HG03439 (cell line): Measurements from ENCODE around the gene PLCD3.

Experiments used
- ATAC-seq: cut with Tn5 transposase; IDR thresholded peaks from one replicate; pipeline ENCODE4 v1.9.1; 2021; ENCODE audit warnings: mild to moderate bottlenecking, moderate library complexity; ENCODE audit not compliant: unreplicated experiment

The PLCD3 gene, protein sequence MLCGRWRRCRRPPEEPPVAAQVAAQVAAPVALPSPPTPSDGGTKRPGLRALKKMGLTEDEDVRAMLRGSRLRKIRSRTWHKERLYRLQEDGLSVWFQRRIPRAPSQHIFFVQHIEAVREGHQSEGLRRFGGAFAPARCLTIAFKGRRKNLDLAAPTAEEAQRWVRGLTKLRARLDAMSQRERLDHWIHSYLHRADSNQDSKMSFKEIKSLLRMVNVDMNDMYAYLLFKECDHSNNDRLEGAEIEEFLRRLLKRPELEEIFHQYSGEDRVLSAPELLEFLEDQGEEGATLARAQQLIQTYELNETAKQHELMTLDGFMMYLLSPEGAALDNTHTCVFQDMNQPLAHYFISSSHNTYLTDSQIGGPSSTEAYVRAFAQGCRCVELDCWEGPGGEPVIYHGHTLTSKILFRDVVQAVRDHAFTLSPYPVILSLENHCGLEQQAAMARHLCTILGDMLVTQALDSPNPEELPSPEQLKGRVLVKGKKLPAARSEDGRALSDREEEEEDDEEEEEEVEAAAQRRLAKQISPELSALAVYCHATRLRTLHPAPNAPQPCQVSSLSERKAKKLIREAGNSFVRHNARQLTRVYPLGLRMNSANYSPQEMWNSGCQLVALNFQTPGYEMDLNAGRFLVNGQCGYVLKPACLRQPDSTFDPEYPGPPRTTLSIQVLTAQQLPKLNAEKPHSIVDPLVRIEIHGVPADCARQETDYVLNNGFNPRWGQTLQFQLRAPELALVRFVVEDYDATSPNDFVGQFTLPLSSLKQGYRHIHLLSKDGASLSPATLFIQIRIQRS

GRCh38 chr17:45132320-45132571 lies at the start of gene PLCD3:
PLCD3 (minus strand) TSS chr17:45132515; CDS start chr17:45132410, 105 bp downstream.
- no peak for ATAC-seq

DNA sequence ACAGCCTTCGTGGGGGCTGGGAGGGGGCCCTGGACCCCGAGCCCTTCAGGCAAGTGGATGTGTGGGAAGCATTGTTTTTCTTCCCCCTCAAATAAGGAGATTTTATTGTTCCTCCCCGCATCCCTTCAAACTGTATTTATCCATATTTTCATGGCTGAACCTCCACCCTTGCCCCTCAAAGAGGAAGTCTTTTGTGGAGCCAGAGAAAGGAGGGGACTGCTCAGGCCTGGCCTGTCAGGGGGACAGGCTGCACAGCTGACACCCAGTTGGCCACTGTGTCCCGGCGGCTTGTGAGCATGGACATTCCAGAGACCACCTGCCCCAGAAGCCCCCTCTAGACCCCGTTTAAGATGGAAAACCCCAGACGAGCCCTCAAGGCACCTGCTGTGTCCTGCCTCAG lies 45.2 kb upstream of the PLCD3 start:
- no peak for ATAC-seq

DNA sequence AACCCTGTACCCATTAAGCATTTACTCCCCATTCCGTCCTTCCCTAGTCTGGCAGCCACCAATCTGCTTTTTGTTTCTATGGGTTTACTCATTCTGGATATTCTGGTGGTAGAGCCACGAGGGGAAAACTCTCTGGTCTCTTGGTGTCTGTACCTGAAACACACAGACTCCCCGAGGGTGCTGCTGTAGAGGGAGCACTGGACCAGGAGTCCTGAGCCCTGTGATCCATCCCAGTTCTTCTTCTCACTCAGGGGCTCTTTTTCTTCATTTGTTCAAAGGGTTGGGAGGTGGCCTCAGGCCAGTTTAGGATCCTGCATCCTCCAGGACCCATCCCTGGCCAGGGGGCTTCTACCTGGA lies 43.4 kb upstream of the PLCD3 start:
- ATAC-seq = no peak

GRCh38 chr17:45172541-45173286 lies 40.4 kb upstream of the PLCD3 start:
- ATAC-seq = no peak

- ATAC-seq = no peak
These were observed 39.9 kb upstream of the PLCD3 start for GRCh38 chr17:45172232-45172540.

DNA sequence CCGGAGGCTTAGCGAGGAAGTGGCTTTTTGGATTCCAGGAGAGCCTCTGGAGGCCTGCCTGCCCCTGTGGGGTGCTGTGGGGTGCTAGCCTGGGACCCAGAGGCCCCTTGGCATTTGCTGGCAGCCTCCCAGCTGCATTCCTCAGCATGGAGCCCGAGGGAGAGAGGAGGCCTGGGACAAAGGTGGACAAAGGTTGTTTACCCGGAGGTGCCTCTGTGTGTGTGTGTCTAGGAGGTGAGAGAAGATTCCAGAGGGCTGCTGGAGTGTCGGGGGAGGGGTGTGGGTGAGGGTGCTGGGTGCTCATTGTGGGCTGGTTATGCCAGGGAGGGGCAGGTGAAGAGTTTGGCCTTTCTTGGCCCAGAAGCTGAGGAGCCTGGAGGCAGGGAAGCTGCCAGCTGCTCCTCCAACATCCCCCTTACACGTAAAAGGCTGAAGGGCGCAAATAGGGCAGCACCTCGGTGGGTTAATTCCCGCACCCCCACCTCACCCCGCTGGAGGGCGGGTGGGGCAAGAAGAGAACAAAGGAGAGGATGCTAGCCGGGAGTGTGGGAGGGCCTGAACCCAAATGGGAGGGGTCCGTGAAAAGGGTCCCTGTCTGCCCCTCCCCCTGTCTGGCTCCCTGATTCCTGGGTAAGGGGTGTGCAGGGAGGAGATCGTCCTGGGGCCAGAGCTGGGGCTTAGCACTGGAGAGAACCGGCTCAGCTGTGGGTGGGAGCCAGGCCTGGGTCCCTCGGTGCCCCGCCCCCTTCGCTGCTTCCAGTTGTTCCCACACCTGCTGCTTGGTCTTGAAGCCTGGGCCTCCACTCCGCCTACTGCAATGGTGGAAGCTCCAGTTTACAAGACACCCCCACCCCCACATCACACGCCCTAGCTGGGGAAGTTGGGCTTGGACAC lies 39.3 kb upstream of the PLCD3 start:
- no peak for ATAC-seq

DNA sequence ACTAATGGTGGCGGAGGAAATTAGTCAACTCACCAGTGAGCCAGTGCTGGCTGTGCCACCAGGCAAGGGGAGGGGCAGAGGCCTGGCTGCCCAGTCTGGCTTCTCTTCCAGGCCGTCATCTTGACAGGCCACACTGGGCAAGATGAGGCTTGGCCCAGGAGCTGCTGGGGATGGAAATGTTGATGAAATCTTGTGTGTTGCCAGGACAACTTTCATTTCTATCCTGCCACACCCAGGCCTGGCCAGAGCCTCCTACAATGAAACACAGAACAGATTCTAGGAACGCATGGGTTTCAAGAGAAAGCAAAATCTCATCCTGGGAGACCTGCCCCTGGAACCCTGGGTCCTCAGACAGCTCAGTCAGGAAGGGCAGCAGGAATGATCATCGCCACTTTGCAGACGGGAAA lies 38.6 kb upstream of the PLCD3 start:
- ATAC-seq = no peak

DNA sequence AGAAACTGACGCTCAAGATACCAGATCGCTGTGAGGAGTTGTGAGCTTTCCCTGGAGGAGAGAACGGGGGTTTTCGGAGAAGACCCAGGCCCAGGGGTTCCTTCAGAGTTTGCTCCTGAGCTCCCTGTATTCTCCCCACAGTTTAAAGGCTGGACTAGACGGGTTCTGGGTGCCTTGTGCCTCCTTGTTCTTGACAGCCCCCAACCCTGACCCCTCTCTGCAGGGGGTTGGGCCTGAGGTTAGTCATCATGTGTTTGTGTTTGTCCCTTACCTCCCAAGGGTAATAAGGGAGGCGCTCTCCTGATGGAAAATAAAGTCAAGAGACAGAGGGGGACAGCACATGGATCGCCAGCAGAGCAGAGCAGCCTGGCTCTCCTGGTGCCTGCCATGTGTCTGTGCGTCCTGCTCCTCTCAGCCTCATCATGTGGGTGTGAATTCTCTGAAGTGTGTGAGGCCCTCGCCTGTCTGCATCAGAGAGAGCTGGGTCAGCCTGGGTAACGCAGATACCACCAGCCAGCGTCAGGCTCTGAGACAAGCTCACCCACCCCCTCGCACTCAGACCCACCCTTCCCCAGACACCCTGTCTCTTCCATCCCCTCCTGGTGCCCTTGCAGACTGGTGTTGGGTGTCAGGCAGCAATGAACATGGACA lies 38.1 kb upstream of the PLCD3 start:
- ATAC-seq = no peak

DNA sequence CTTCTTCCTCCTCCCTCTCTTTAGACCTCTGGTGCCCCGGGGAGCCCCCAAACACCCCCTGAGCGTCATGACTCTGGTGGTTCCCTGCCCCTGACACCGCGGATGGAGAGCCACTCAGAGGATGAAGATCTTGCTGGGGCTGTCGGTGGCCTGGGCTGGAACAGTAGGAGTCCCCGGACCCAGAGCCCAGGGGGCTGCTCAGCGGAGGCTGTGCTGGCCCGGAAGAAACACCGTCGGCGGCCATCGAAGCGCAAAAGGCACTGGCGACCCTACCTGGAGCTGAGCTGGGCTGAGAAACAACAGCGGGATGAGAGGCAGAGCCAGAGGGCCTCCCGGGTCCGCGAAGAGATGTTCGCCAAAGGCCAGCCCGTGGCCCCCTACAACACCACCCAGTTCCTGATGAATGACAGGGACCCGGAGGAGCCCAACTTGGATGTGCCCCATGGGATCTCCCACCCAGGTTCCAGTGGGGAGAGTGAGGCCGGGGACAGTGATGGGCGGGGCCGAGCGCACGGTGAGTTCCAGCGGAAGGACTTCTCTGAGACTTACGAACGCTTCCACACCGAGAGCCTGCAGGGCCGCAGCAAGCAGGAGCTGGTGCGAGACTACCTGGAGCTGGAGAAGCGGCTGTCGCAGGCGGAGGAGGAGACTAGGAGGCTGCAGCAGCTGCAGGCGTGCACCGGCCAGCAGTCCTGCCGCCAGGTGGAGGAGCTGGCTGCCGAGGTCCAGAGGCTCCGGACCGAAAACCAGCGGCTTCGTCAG lies 36.9 kb upstream of the PLCD3 start:
- no peak for ATAC-seq

DNA sequence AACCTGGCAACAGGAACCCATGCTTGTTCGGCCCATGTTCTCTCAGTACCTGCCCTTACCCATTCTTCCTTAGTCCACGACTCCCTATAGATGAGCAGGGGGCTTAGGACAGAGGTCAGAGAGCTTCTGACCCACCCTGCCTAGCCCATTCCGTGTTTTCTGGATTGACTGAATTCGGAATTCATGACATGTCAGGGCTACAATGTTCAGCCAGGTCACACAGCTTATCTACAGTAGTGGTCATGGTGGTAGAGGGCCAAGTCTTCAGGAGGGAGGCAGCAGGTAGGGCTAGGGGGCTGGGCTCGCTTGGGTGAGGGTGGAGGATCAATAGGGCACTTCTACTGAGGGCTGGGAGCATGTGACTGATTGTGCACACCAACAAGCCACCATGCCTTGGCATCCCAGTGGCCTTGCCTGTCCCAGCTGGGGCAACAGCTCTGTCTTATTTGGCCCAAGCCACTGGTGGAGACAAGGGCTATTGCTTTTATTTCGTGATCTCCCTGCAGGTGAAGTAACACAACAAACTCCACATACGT lies 32.5 kb upstream of the PLCD3 start:
- ATAC-seq = no peak

- no peak for ATAC-seq
These were observed 29.8 kb upstream of the PLCD3 start for GRCh38 chr17:45162025-45162687.

GRCh38 chr17:45161288-45162024 lies 29.1 kb upstream of the PLCD3 start, which contains the start of gene HEXIM2:
HEXIM2 (plus strand) TSS chr17:45161875; CDS start chr17:45162794, 919 bp downstream.
- ATAC-seq = peak; percentile 90

DNA sequence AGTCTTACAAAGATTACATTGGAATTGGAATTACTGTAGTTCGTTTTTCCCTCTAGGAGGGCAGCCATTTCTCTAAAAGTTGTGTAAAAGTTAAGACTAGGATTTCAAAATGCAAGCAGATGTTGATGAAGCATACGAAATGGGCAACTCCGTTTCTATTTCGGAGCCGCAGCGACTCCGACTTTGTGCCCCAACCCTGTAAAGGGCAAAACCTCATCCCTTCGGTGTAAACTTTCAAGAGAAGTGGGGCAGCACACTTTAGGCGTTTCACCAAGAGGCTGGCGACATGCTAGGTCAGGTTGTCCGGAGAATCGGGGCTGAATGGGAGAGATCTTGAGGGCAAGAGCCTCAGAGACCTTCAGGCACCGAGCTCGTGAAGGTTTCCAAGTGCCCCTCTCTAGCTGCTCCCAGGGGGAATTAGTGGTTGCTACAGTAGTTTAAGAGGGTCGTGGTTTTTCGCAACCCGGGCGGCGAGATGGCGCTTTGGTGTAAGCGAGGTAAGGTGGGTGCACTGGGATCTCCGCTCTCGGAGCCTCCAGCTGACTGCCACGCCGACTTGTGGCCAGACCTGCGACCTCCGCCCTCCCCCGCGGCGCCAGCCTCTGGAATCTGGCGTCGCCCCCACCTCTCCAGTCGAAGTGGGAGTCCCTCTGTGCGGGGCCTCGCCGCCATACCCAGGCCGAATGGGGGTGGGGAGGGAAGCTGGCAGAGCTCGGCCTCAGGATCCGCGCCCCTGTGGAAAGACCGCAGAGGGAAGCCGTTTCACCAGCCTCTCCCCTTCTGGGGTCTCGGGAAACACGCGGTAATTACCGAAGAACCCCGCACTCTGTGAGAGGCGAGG lies 28.4 kb upstream of the PLCD3 start:
- ATAC-seq = peak; percentile 23

GRCh38 chr17:45156242-45156641 lies 23.9 kb upstream of the PLCD3 start:
- ATAC-seq = no peak

DNA sequence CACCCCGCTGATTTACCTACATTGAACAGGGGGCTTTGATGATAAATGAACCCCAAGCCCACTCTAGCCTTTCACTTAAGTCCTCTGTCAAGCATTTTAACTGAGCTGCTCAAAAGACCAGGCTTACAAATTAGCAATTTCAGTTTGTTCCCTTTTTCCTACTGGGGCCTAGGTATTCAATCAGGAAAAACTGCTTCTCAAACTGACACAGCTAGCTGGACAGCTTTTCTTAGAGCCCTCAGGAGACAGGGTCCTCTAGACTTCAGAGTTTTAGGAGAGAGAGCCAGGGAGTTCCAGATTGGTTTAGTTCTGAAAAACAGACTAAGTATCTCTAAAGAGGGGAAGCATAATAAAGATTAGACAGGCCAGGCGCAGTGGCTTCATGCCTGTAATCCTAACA lies 23.2 kb upstream of the PLCD3 start:
- no peak for ATAC-seq

- no peak for ATAC-seq
These were observed 22.7 kb upstream of the PLCD3 start for GRCh38 chr17:45155029-45155428.
